Activated T-cell treated with anti-CD3 and anti-CD28 coated beads, Interleukin-2, amount 50 U/mL, for 1 hour (primary cell): Measurements from ENCODE around the gene NUP210.

Source experiments
- DNase-seq: peaks from one replicate; pipeline ENCODE4 v3.0.0-alpha.2; 2020

The NUP210 gene

GRCh38 chr3:13372656-13373055 is 47.5 kb downstream of the NUP210 start:
- no peak for DNase-seq

- DNase-seq: no peak
These were observed 48.0 kb downstream of the NUP210 start for GRCh38 chr3:13372126-13372525.

GRCh38 chr3:13371100-13372075 is 48.7 kb downstream of the NUP210 start:
- DNase-seq: no peak

GRCh38 chr3:13370609-13371008 is 49.5 kb downstream of the NUP210 start:
- DNase-seq: no peak

- DNase-seq: no peak
These were observed 50.1 kb downstream of the NUP210 start for GRCh38 chr3:13370055-13370454.

- no peak for DNase-seq
These were observed 51.3 kb downstream of the NUP210 start for GRCh38 chr3:13368834-13369233.

GRCh38 chr3:13367728-13368127 is 52.4 kb downstream of the NUP210 start:
- no peak for DNase-seq

- no peak for DNase-seq
These were observed 54.4 kb downstream of the NUP210 start for GRCh38 chr3:13365390-13366379.

GRCh38 chr3:13364602-13365271 is 55.4 kb downstream of the NUP210 start:
- no peak for DNase-seq

- DNase-seq: no peak
These were observed 57.6 kb downstream of the NUP210 start for GRCh38 chr3:13362551-13362950.

- no peak for DNase-seq
These were observed 60.2 kb downstream of the NUP210 start for GRCh38 chr3:13359916-13360315.

GRCh38 chr3:13358643-13359042 is 61.5 kb downstream of the NUP210 start:
- DNase-seq: no peak

- no peak for DNase-seq
These were observed 62.1 kb downstream of the NUP210 start for GRCh38 chr3:13358051-13358450.

GRCh38 chr3:13357074-13357473 is 63.0 kb downstream of the NUP210 start:
- DNase-seq: no peak

- DNase-seq: no peak
These were observed 66.1 kb downstream of the NUP210 start for GRCh38 chr3:13353936-13354542.

GRCh38 chr3:13353506-13353905 is 66.6 kb downstream of the NUP210 start:
- DNase-seq: no peak

GRCh38 chr3:13352621-13353131 is 67.4 kb downstream of the NUP210 start:
- DNase-seq: no peak

- DNase-seq: no peak
These were observed 70.3 kb downstream of the NUP210 start for GRCh38 chr3:13349823-13350222.

GRCh38 chr3:13348661-13349396 is 71.3 kb downstream of the NUP210 start:
- no peak for DNase-seq

GRCh38 chr3:13348100-13348499 is 72.0 kb downstream of the NUP210 start:
- no peak for DNase-seq

GRCh38 chr3:13347390-13347950 is 72.7 kb downstream of the NUP210 start:
- DNase-seq: no peak
